Caco-2 (cell line): ENCODE data around the gene ATE1. TPM values are rescaled to one million over a fixed set of nuclear protein-coding genes. Genes with fewer than 3 reads are reported as not detected.

Experiments
- BruUV-seq: library from RNA; stranded (reverse); fragments of 400-500 nt; replicated peaks from 2 replicates; lab custom pipeline; 2021; lab: Mats Ljungman, UMichigan
- CTCF ChIA-PET: fragments of 300-600 bp; sonication (Branson Sonifier 250); formaldehyde crosslinking; loops from one replicate; lab custom pipeline; 2022; ENCODE audit warnings: antibody characterized with exemption; lab: Charles Lee
- POLR2A ChIA-PET: fragments of 300-600 bp; sonication (Branson Sonifier 250); formaldehyde crosslinking; loops from one replicate; lab custom pipeline; 2022; ENCODE audit warnings: antibody characterized with exemption; lab: Charles Lee
- DNase-seq, 2 experiments: peaks; one replicate each; pipeline versions ENCODE4 v3.0.0 to v3.0.0-alpha.2; 2020 to 2022
- H3K27me3 ChIP-seq: replicated peaks from 2 replicates; pipeline ENCODE4 v1.6.0; 2011; ENCODE audit warnings: low read length; ENCODE audit not compliant: control insufficient read depth, insufficient read depth
- H3K36me3 ChIP-seq: 2 replicates; pipeline ENCODE4 v1.5.1; 2011; ENCODE audit warnings: low read length; ENCODE audit not compliant: control insufficient read depth, insufficient read depth
- H3K4me1 ChIP-seq: fragments of 250-450 bp; sonication (Bioruptor Pico); 2 replicates; pipeline ENCODE4 v1.5.1; 2020; ENCODE audit warnings: mild to moderate bottlenecking
- H3K4me3 ChIP-seq: 2 replicates; pipeline ENCODE4 v1.5.1; 2011; ENCODE audit warnings: low read depth, mild to moderate bottlenecking, control low read depth, low read length
- H3K9me3 ChIP-seq: fragments of 250-450 bp; sonication (Bioruptor Pico); 2 replicates; pipeline ENCODE4 v1.5.1; 2020; ENCODE audit warnings: mild to moderate bottlenecking, moderate library complexity
- H3K27ac Mint-ChIP-seq: one replicate; pipeline ENCODE4 v1.8.0; 2022; ENCODE audit warnings: mixed read lengths; ENCODE audit not compliant: unreplicated experiment
- H3K27me3 Mint-ChIP-seq: one replicate; pipeline ENCODE4 v1.8.0; 2022; ENCODE audit warnings: mixed read lengths; ENCODE audit not compliant: insufficient read depth, unreplicated experiment
- H3K36me3 Mint-ChIP-seq: one replicate; pipeline ENCODE4 v1.8.0; 2022; ENCODE audit warnings: mild to moderate bottlenecking, mixed read lengths; ENCODE audit not compliant: insufficient read depth, unreplicated experiment
- H3K4me1 Mint-ChIP-seq: one replicate; pipeline ENCODE4 v1.8.0; 2022; ENCODE audit warnings: low read depth, mixed read lengths; ENCODE audit not compliant: unreplicated experiment
- H3K4me3 Mint-ChIP-seq: one replicate; pipeline ENCODE4 v1.8.0; 2022; ENCODE audit warnings: mild to moderate bottlenecking, moderate library complexity, mixed read lengths; ENCODE audit not compliant: unreplicated experiment
- H3K9me3 Mint-ChIP-seq: one replicate; pipeline ENCODE4 v1.8.0; 2022; ENCODE audit warnings: mixed read lengths; ENCODE audit not compliant: unreplicated experiment
- intact Hi-C: fragments of 100-400 bp; cut with micrococcal nuclease; formaldehyde crosslinking; loops from one replicate; pipeline ENCODE4 v1.10.0; 2022; ENCODE audit not compliant: unreplicated experiment
- total RNA-seq: library from RNA; stranded (reverse); gene quantifications from 2 replicates; pipeline ENCODE4 v1.2.3, GENCODE V29; 2022
- TF ChIP-seq, protein P1 (sequence below), 2 experiments: fragments of 200-600 bp in 1 of 2; IDR thresholded peaks; 1 replicate in 1 of 2; 2 replicates in 1 of 2; pipeline versions ENCODE4 v1.5.1 to v1.8.0; 2011 to 2022; ENCODE audit warnings: antibody characterized with exemption in 1 of 2, control low read depth in 1 of 2, inconsistent platforms in 1 of 2, low read depth in 1 of 2, low read length in 1 of 2, mild to moderate bottlenecking in 1 of 2, moderate library complexity in 1 of 2; ENCODE audit not compliant: insufficient read depth in 1 of 2, severe bottlenecking in 1 of 2, unreplicated experiment in 1 of 2

The ATE1 gene
- total RNA-seq, 1 experiment from 2014 or later, result 75.2 TPM

DNA sequence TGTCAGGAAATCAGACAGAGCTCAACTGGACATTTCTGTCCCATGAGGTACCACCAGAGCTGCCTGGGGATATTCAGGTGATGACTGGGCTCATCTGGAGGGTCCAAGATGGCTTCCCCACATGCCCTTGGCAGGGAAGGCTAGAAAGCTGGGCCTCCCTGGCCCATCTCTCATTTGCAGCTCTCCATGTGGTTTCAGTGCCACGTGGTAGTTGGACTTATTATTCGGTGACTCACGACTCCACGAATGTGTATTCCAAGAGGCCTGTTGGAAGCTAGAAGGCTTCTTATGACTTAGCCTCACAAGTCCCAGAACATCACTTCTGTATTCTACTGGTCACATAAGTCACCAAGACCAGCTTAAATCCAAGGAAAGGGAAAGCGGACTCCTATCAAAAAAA lies 24.4 kb upstream of the ATE1 start:
- H3K4me1 Mint-ChIP-seq, result peaks cover 23% of the 10 kb centered on the region
- no peak overlapping the region for H3K4me3 Mint-ChIP-seq
- H3K36me3 ChIP-seq, result no peaks in the 10 kb centered on the region; the same call in 1 of the 2 replicates
- H3K36me3 Mint-ChIP-seq, result peaks cover 25% of the 10 kb centered on the region
- no peaks in the 10 kb centered on the region for H3K27me3 Mint-ChIP-seq
- H3K9me3 ChIP-seq, result no peaks in the 10 kb centered on the region
- intact Hi-C loops, result no loop called here
- no peak overlapping the region for H3K4me3 ChIP-seq
- ChIA-PET POLR2A (no interaction called here), CTCF (interaction anchor here (0.6 to 1.1 kb wide), 2 partner anchors 17 to 51 kb away, joined by 3 to 4 read pairs; no protein-coding TSS in a partner anchor)
- no peak for DNase-seq
- H3K4me1 ChIP-seq, result peaks cover 27% of the 10 kb centered on the region
- BruUV-seq, result no TSS peak
- no peak overlapping the region for H3K27ac Mint-ChIP-seq
- H3K27me3 ChIP-seq, result no peaks in the 10 kb centered on the region
- TF ChIP-seq, protein P1, sequence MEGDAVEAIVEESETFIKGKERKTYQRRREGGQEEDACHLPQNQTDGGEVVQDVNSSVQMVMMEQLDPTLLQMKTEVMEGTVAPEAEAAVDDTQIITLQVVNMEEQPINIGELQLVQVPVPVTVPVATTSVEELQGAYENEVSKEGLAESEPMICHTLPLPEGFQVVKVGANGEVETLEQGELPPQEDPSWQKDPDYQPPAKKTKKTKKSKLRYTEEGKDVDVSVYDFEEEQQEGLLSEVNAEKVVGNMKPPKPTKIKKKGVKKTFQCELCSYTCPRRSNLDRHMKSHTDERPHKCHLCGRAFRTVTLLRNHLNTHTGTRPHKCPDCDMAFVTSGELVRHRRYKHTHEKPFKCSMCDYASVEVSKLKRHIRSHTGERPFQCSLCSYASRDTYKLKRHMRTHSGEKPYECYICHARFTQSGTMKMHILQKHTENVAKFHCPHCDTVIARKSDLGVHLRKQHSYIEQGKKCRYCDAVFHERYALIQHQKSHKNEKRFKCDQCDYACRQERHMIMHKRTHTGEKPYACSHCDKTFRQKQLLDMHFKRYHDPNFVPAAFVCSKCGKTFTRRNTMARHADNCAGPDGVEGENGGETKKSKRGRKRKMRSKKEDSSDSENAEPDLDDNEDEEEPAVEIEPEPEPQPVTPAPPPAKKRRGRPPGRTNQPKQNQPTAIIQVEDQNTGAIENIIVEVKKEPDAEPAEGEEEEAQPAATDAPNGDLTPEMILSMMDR (IDR thresholded peaks at IDR 0.05; ENCODE audit: insufficient read depth in 1 of 2, low read depth in 1 of 2, low read length in 1 of 2, severe bottlenecking in 1 of 2, unreplicated experiment in 1 of 2), result no peak
- no peaks in the 10 kb centered on the region for H3K9me3 Mint-ChIP-seq

GRCh38 chr10:121949451-121949850 lies 21.6 kb upstream of the ATE1 start:
- Mint-ChIP-seq H3K4me3 (no peak overlapping the region), H3K27ac (peak overlapping the region; percentile 81), H3K4me1 (peaks cover 23% of the 10 kb centered on the region), H3K36me3 (peaks cover 6% of the 10 kb centered on the region), H3K27me3 (no peaks in the 10 kb centered on the region), H3K9me3 (no peaks in the 10 kb centered on the region)
- intact Hi-C loops, result loop anchor here (2.0 kb wide), 1 partner anchor 21 kb away; the partner anchor contains the start of gene ATE1
- H3K4me1 ChIP-seq, result peaks cover 27% of the 10 kb centered on the region
- no TSS peak for BruUV-seq
- no peaks in the 10 kb centered on the region for H3K36me3 ChIP-seq
- DNase-seq, result no peak
- POLR2A ChIA-PET, result no interaction called here
- CTCF ChIA-PET, result interaction anchor here (0.6 kb wide), 1 partner anchor 129 kb away, joined by 6 read pairs; no protein-coding TSS in a partner anchor
- no peaks in the 10 kb centered on the region for H3K9me3 ChIP-seq
- H3K27me3 ChIP-seq, result no peaks in the 10 kb centered on the region
- H3K4me3 ChIP-seq, result no peak overlapping the region
- TF ChIP-seq, protein P1 (IDR thresholded peaks at IDR 0.05; ENCODE audit: insufficient read depth in 1 of 2, low read depth in 1 of 2, low read length in 1 of 2, severe bottlenecking in 1 of 2, unreplicated experiment in 1 of 2), result no peak

GRCh38 chr10:121949049-121949448 lies 21.2 kb upstream of the ATE1 start:
- TF ChIP-seq, protein P1 (IDR thresholded peaks at IDR 0.05; ENCODE audit: insufficient read depth in 1 of 2, low read depth in 1 of 2, low read length in 1 of 2, severe bottlenecking in 1 of 2, unreplicated experiment in 1 of 2), result no peak
- intact Hi-C loops, result loop anchor here (2.0 kb wide), 1 partner anchor 20 kb away; the partner anchor contains the start of gene ATE1
- peaks cover 6% of the 10 kb centered on the region for H3K36me3 Mint-ChIP-seq
- H3K27ac Mint-ChIP-seq, result peak overlapping the region; percentile 81
- no peak for DNase-seq
- ChIA-PET POLR2A (no interaction called here), CTCF (no interaction called here)
- H3K4me1 ChIP-seq, result peaks cover 27% of the 10 kb centered on the region
- H3K4me3 ChIP-seq, result no peak overlapping the region
- peaks cover 23% of the 10 kb centered on the region for H3K4me1 Mint-ChIP-seq
- no peaks in the 10 kb centered on the region for H3K27me3 Mint-ChIP-seq
- no peak overlapping the region for H3K4me3 Mint-ChIP-seq
- no peaks in the 10 kb centered on the region for H3K36me3 ChIP-seq
- H3K27me3 ChIP-seq, result no peaks in the 10 kb centered on the region
- H3K9me3 Mint-ChIP-seq, result no peaks in the 10 kb centered on the region
- no TSS peak for BruUV-seq
- no peaks in the 10 kb centered on the region for H3K9me3 ChIP-seq
